Measurements from ENCODE around the gene PIK3R1.

PIK3R1 gene

GRCh38 chr5:68325065-68325580 lies 109.6 kb downstream of the PIK3R1 start:
- DNase-seq, result no peak

- DNase-seq, result no peak
Observed at GRCh38 chr5:68329554-68330255, 114.1 kb downstream of the PIK3R1 start.

GRCh38 chr5:68330574-68330973 lies 115.0 kb downstream of the PIK3R1 start:
- DNase-seq, result no peak

GRCh38 chr5:68331192-68332079 lies 115.9 kb downstream of the PIK3R1 start:
- no peak for DNase-seq

- DNase-seq, result no peak
Observed at GRCh38 chr5:68332080-68332451, 116.5 kb downstream of the PIK3R1 start.

GRCh38 chr5:68332556-68332955 lies 117.0 kb downstream of the PIK3R1 start:
- no peak for DNase-seq

GRCh38 chr5:68333649-68334552 lies 118.3 kb downstream of the PIK3R1 start:
- no peak for DNase-seq

GRCh38 chr5:68334553-68334886 lies 119.0 kb downstream of the PIK3R1 start:
- no peak for DNase-seq

GRCh38 chr5:68335075-68335474 lies 119.5 kb downstream of the PIK3R1 start:
- no peak for DNase-seq

- DNase-seq, result no peak
Observed at GRCh38 chr5:68336200-68336599, 120.6 kb downstream of the PIK3R1 start.

GRCh38 chr5:68337235-68337634 lies 121.7 kb downstream of the PIK3R1 start:
- no peak for DNase-seq

- no peak for DNase-seq
Observed at GRCh38 chr5:68339921-68340321, 124.4 kb downstream of the PIK3R1 start.

GRCh38 chr5:68341006-68341405 lies 125.5 kb downstream of the PIK3R1 start:
- DNase-seq, result no peak

- no peak for DNase-seq
Observed at GRCh38 chr5:68342693-68343092, 127.1 kb downstream of the PIK3R1 start.

GRCh38 chr5:68343421-68343826 lies 127.9 kb downstream of the PIK3R1 start:
- peak in 3 of 51 donors; percentile 7 to 38 (median 21) for DNase-seq

- DNase-seq, result peak in 13 of 51 donors; percentile 0 to 29 (median 5)
Observed at GRCh38 chr5:68344447-68345111, 129.0 kb downstream of the PIK3R1 start.

- DNase-seq, result no peak
Observed at GRCh38 chr5:68345171-68345570, 129.6 kb downstream of the PIK3R1 start.

- DNase-seq, result no peak
Observed at GRCh38 chr5:68345582-68345981, 130.0 kb downstream of the PIK3R1 start.

GRCh38 chr5:68347536-68347935 lies 132.0 kb downstream of the PIK3R1 start:
- DNase-seq, result no peak

- no peak for DNase-seq
Observed at GRCh38 chr5:68348447-68349222, 133.1 kb downstream of the PIK3R1 start.
